Liver (tissue), 9 donors: ENCODE data around the gene KAZN. TPM values are rescaled to one million over a fixed set of nuclear protein-coding genes. Genes with fewer than 3 reads are reported as not detected.
A peak's percentile ranks its signal among the peaks of the same experiment; 100 is the strongest.

Source experiments
- DNase-seq: peaks from one replicate; pipeline ENCODE4 v3.0.0-alpha.2; 2017; ENCODE audit warnings: low spot score
- H3K27ac ChIP-seq, 2 donors: one replicate each; pipeline ENCODE4 v1.7.0; 2013; ENCODE audit warnings: inconsistent platforms in 2 of 2, low read length in 2 of 2, control low read depth in 1 of 2, low read depth in 1 of 2, mild to moderate bottlenecking in 1 of 2
- H3K27me3 ChIP-seq, 4 donors: one replicate each; pipeline versions ENCODE4 v1.6.1 to v1.7.0; 2013; ENCODE audit warnings: low read length in 3 of 4, inconsistent platforms in 1 of 4, mild to moderate bottlenecking in 1 of 4, moderate library complexity in 1 of 4; ENCODE audit not compliant: control insufficient read depth in 4 of 4, insufficient read depth in 4 of 4
- H3K36me3 ChIP-seq, 4 donors: one replicate each; pipeline versions ENCODE4 v1.6.1 to v1.7.0; 2013; ENCODE audit warnings: low read length in 3 of 4, mild to moderate bottlenecking in 3 of 4, low read depth in 1 of 4, moderate library complexity in 1 of 4; ENCODE audit not compliant: control insufficient read depth in 4 of 4, insufficient read depth in 3 of 4
- H3K4me1 ChIP-seq, 4 donors: one replicate each; pipeline versions ENCODE4 v1.6.1 to v1.7.0; 2013; ENCODE audit warnings: low read length in 3 of 4, mild to moderate bottlenecking in 3 of 4, moderate library complexity in 1 of 4; ENCODE audit not compliant: control insufficient read depth in 4 of 4, insufficient read depth in 4 of 4
- H3K4me3 ChIP-seq, 3 donors: one replicate each; pipeline versions ENCODE4 v1.6.1 to v1.7.0; 2013; ENCODE audit warnings: low read length in 3 of 3, control low read depth in 1 of 3, low read depth in 1 of 3, mild to moderate bottlenecking in 1 of 3
- H3K9ac ChIP-seq, 2 donors: one replicate each; pipeline ENCODE4 v1.7.0; 2013; ENCODE audit warnings: low read length in 2 of 2, mild to moderate bottlenecking in 2 of 2, moderate library complexity in 2 of 2, control low read depth in 1 of 2, low read depth in 1 of 2
- H3K9me3 ChIP-seq, 4 donors: one replicate each; pipeline versions ENCODE4 v1.6.1 to v1.7.0; 2013; ENCODE audit warnings: low read length in 3 of 4; ENCODE audit not compliant: control insufficient read depth in 4 of 4
- CTCF ChIP-seq: fragments of 150-350 bp; IDR thresholded peaks from 2 replicates; pipeline ENCODE4 v1.5.1; 2017; ENCODE audit warnings: improper control_type of control experiment, low read depth, low read length; ENCODE audit not compliant: missing input control
- EGR1 ChIP-seq, 2 donors: IDR thresholded peaks; 2 replicates each; pipeline ENCODE4 v1.6.1; 2016 to 2018; ENCODE audit warnings: antibody characterized with exemption in 2 of 2, low read depth in 2 of 2
- FOXA1 ChIP-seq: IDR thresholded peaks from 2 replicates; pipeline ENCODE4 v1.6.1; 2016; ENCODE audit warnings: antibody characterized with exemption
- FOXA2 ChIP-seq: IDR thresholded peaks from 2 replicates; pipeline ENCODE4 v1.6.1; 2016; ENCODE audit warnings: antibody characterized with exemption
- GABPA ChIP-seq, 2 donors: IDR thresholded peaks in 1 of 2; conservative IDR thresholded peaks in 1 of 2; 2 replicates each; pipeline ENCODE4 v1.6.1; 2016; ENCODE audit warnings: antibody characterized with exemption in 2 of 2, mild to moderate bottlenecking in 1 of 2, moderate library complexity in 1 of 2
- HNF4A ChIP-seq, 2 donors: conservative IDR thresholded peaks; 2 replicates each; pipeline ENCODE4 v1.6.1; 2016; ENCODE audit warnings: antibody characterized with exemption in 2 of 2, mild to moderate bottlenecking in 2 of 2
- HNF4G ChIP-seq: IDR thresholded peaks from 2 replicates; pipeline ENCODE4 v1.6.1; 2016; ENCODE audit warnings: antibody characterized with exemption
- JUND ChIP-seq, 2 donors: IDR thresholded peaks; 2 replicates each; pipeline ENCODE4 v1.6.1; 2016; ENCODE audit warnings: antibody characterized with exemption in 2 of 2
- NR2F2 ChIP-seq: IDR thresholded peaks from 2 replicates; pipeline ENCODE4 v1.6.1; 2016; ENCODE audit warnings: antibody characterized with exemption
- RAD21 ChIP-seq, 2 donors: IDR thresholded peaks; 2 replicates each; pipeline ENCODE4 v1.6.1; 2016; ENCODE audit warnings: antibody characterized with exemption in 2 of 2, mild to moderate bottlenecking in 2 of 2
- RXRA ChIP-seq, 2 donors: IDR thresholded peaks; 2 replicates each; pipeline ENCODE4 v1.6.1; 2017 to 2018; ENCODE audit warnings: antibody characterized with exemption in 2 of 2, mild to moderate bottlenecking in 1 of 2
- SP1 ChIP-seq: IDR thresholded peaks from 2 replicates; pipeline ENCODE4 v1.6.1; 2018; ENCODE audit warnings: antibody characterized with exemption, mild to moderate bottlenecking
- TAF1 ChIP-seq: conservative IDR thresholded peaks from 2 replicates; pipeline ENCODE4 v1.6.1; 2016; ENCODE audit warnings: antibody characterized with exemption, mild to moderate bottlenecking
- YY1 ChIP-seq: IDR thresholded peaks from 2 replicates; pipeline ENCODE4 v1.6.1; 2016; ENCODE audit warnings: antibody characterized with exemption, mild to moderate bottlenecking
- ZBTB33 ChIP-seq: IDR thresholded peaks from 2 replicates; pipeline ENCODE4 v1.6.1; 2016; ENCODE audit warnings: antibody characterized with exemption
- WGBS: extraction: QIAGEN DNeasy Blood & Tissue Kit; methylation state at CpG from one replicate; pipeline ENCODE4 v1.1.7; 2013; 5-methylcytosine and 5-hydroxymethylcytosine counted together
- polyA plus RNA-seq, 2 donors: library from polyadenylated mRNA; stranded (reverse) in 1 of 2; unstranded in 1 of 2; fragments of 200-250 nt in 1 of 2; fragments of >200 nt in 1 of 2; fragmentation: Nextera tagmentation in 1 of 2; extraction: Ambion mirVana in 1 of 2; gene quantifications; one replicate each; pipeline versions ENCODE4 v1.2.1 to v1.2.3, GENCODE V29; 2013 to 2015
- total RNA-seq, 2 donors: library from RNA; depleted of rRNA; stranded (reverse); fragments of >200 nt; gene quantifications; one replicate each; pipeline ENCODE4 v1.2.3, GENCODE V29; 2014
- TF ChIP-seq, protein P1 (sequence below): IDR thresholded peaks from 2 replicates; pipeline ENCODE4 v1.6.1; 2016; ENCODE audit warnings: antibody characterized with exemption
- TF ChIP-seq, protein P2 (sequence below): IDR thresholded peaks from 2 replicates; pipeline ENCODE4 v1.6.1; 2016; ENCODE audit warnings: antibody characterized with exemption, mild to moderate bottlenecking
- TF ChIP-seq, protein P3 (sequence below): IDR thresholded peaks from 2 replicates; pipeline ENCODE4 v1.6.1; 2016; ENCODE audit warnings: antibody characterized with exemption
- donor health status: healthy.
- donor health status: healthy.
- donor health status: healthy.
- donor health status: healthy.
- donor health status: healthy.

The KAZN gene
- total and polyA plus RNA-seq, 4 donors, result 1.9 to 6.9 (median 2.4) TPM

DNA sequence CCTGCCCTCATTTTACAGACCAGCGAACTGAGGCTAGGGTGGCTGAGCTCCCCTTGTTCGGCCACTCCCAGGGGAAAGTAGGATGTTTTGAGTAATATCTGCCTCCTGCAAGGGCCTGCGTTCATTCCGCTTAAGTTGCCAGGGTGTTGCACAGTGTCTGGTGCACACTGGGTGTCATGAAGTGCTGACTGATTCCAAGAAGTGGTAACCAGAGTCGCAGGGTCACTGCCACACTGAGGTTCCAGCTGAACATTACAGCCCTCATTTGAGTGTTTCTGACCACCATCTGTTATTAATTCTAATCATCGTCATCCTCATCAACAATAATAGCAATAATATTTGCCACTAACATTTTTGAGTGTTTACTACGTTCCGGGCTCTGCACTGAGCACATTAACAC, 250.6 kb downstream of the KAZN start:
- Histone ChIP-seq H3K36me3 (no peaks in the 10 kb centered on the region), H3K9ac (no peak overlapping the region), H3K9me3 (no peaks in the 10 kb centered on the region), H3K27ac (no peak overlapping the region), H3K27me3 (no peaks in the 10 kb centered on the region), H3K4me3 (no peak overlapping the region), H3K4me1 (no peaks in the 10 kb centered on the region)
- DNase-seq, result no peak
- 87% methylated on average over 8 of the region's 8 CpGs for WGBS
- TF ChIP-seq JUND (IDR thresholded peaks at IDR 0.05) (no peak), YY1 (no peak), SP1 (no peak), FOXA1 (no peak), HNF4G (no peak), TAF1 (no peak), HNF4A (conservative IDR thresholded peaks at IDR 0.05) (no peak), FOXA2 (no peak)

DNA sequence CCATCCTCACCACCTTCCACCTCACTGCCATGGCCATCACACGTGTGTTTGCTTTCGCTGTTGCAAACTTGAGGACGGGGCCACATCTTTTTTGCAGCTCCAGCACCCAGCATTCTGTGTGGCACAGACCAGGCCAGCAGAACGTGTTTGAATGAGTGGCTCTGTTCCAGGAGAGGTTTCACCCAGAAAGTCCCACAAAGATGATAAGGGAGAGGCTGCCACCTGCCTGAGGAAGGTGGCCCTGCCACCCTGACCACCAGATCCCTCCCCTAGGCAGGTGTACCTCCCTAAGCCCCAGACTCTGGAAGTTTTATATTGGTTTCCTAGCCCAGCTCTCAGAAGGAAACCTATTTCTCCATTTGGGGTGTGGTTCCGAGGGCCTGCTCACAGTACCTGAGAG, 252.1 kb downstream of the KAZN start:
- no peaks in the 10 kb centered on the region for H3K4me1 ChIP-seq
- no peak overlapping the region for H3K27ac ChIP-seq
- no peaks in the 10 kb centered on the region for H3K9me3 ChIP-seq
- 64% methylated on average over 5 of the region's 5 CpGs for WGBS
- no peaks in the 10 kb centered on the region for H3K27me3 ChIP-seq
- H3K9ac ChIP-seq, result no peak overlapping the region
- TF ChIP-seq CTCF (peak; percentile 7), NR2F2 (no peak), RAD21 (IDR thresholded peaks at IDR 0.05) (peak in 1 of 2 donors; percentile 9), EGR1 (IDR thresholded peaks at IDR 0.05; ENCODE audit: low read depth in 2 of 2) (no peak), HNF4G (no peak)
- no peak for DNase-seq
- no peaks in the 10 kb centered on the region for H3K36me3 ChIP-seq
- H3K4me3 ChIP-seq, result no peak overlapping the region

- Histone ChIP-seq H3K4me3 (no peak overlapping the region), H3K4me1 (no peaks in the 10 kb centered on the region), H3K9me3 (no peaks in the 10 kb centered on the region), H3K36me3 (no peaks in the 10 kb centered on the region), H3K9ac (no peak overlapping the region), H3K27me3 (peaks cover 0 to 2% (median 0%) of the 10 kb centered on the region in 4 donors), H3K27ac (no peak overlapping the region)
- DNase-seq, result no peak
- WGBS, result 81% methylated on average over 9 of the region's 9 CpGs
- TF ChIP-seq RXRA (IDR thresholded peaks at IDR 0.05), result no peak
- no peak for TF ChIP-seq NR2F2
- no peak for TF ChIP-seq FOXA1
- TF ChIP-seq SP1, result no peak
- TF ChIP-seq GABPA (IDR thresholded peaks at IDR 0.05 in 1 of 2, conservative IDR thresholded peaks at IDR 0.05 in 1 of 2), result no peak
- TF ChIP-seq HNF4G, result no peak
- TF ChIP-seq TAF1, result no peak
- no peak for TF ChIP-seq HNF4A (conservative IDR thresholded peaks at IDR 0.05)
- TF ChIP-seq, protein P1, sequence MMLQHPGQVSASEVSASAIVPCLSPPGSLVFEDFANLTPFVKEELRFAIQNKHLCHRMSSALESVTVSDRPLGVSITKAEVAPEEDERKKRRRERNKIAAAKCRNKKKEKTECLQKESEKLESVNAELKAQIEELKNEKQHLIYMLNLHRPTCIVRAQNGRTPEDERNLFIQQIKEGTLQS, result no peak
- TF ChIP-seq CTCF, result no peak
- TF ChIP-seq RAD21 (IDR thresholded peaks at IDR 0.05), result no peak
- TF ChIP-seq, protein P2, sequence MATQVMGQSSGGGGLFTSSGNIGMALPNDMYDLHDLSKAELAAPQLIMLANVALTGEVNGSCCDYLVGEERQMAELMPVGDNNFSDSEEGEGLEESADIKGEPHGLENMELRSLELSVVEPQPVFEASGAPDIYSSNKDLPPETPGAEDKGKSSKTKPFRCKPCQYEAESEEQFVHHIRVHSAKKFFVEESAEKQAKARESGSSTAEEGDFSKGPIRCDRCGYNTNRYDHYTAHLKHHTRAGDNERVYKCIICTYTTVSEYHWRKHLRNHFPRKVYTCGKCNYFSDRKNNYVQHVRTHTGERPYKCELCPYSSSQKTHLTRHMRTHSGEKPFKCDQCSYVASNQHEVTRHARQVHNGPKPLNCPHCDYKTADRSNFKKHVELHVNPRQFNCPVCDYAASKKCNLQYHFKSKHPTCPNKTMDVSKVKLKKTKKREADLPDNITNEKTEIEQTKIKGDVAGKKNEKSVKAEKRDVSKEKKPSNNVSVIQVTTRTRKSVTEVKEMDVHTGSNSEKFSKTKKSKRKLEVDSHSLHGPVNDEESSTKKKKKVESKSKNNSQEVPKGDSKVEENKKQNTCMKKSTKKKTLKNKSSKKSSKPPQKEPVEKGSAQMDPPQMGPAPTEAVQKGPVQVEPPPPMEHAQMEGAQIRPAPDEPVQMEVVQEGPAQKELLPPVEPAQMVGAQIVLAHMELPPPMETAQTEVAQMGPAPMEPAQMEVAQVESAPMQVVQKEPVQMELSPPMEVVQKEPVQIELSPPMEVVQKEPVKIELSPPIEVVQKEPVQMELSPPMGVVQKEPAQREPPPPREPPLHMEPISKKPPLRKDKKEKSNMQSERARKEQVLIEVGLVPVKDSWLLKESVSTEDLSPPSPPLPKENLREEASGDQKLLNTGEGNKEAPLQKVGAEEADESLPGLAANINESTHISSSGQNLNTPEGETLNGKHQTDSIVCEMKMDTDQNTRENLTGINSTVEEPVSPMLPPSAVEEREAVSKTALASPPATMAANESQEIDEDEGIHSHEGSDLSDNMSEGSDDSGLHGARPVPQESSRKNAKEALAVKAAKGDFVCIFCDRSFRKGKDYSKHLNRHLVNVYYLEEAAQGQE, result no peak
- no peak for TF ChIP-seq EGR1 (IDR thresholded peaks at IDR 0.05; ENCODE audit: low read depth in 2 of 2)
- TF ChIP-seq, protein P3, sequence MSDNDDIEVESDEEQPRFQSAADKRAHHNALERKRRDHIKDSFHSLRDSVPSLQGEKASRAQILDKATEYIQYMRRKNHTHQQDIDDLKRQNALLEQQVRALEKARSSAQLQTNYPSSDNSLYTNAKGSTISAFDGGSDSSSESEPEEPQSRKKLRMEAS, result no peak
- no peak for TF ChIP-seq ZBTB33
- no peak for TF ChIP-seq JUND (IDR thresholded peaks at IDR 0.05)
- TF ChIP-seq YY1, result no peak
- TF ChIP-seq FOXA2, result no peak
Observed at GRCh38 chr1:14851760-14852159, 253.3 kb downstream of the KAZN start.
